ENCODE data around the gene LIG1. TPM values are rescaled to one million over a fixed set of nuclear protein-coding genes. Genes with fewer than 3 reads are reported as not detected.

Gene LIG1
- total and polyA plus RNA-seq, 2 of the 13 experiments (the other 11 are each of a cell fraction or from before 2014, with no cell fraction given), result 20.1 to 64.4 TPM

- no peak; the same call in 1 of the 2 replicates for TF ChIP-seq ZGPAT (CRISPR knock-in tag; IDR thresholded peaks at IDR 0.05)
- TF ChIP-seq FOXP4 (CRISPR knock-in tag; IDR thresholded peaks at IDR 0.05), result no peak
- peak; percentile 47; the same call in 1 of the 2 replicates for TF ChIP-seq ZBTB25 (CRISPR knock-in tag; IDR thresholded peaks at IDR 0.05)
- peak; percentile 53; the same call in 1 of the 2 replicates for TF ChIP-seq ZNF501 (CRISPR knock-in tag; IDR thresholded peaks at IDR 0.05)
- TF ChIP-seq EP300 (IDR thresholded peaks at IDR 0.05; ENCODE audit: low read depth in 2 of 2, low read length in 2 of 2), result no peak; a peak in 1 of 4 replicates
- no peak for TF ChIP-seq EP300 (CRISPR knock-in tag; IDR thresholded peaks at IDR 0.05; ENCODE audit: borderline replicate concordance)
- TF ChIP-seq MTERF4 (CRISPR knock-in tag; IDR thresholded peaks at IDR 0.05), result peak; percentile 75; the same call in 1 of the 2 replicates
- peak; percentile 67; the same call in 1 of the 2 replicates for TF ChIP-seq IRF9 (CRISPR knock-in tag; IDR thresholded peaks at IDR 0.05; ENCODE audit: borderline replicate concordance)
- peak; percentile 62; the same call in 1 of the 2 replicates for TF ChIP-seq ZNF879 (CRISPR knock-in tag; IDR thresholded peaks at IDR 0.05)
- TF ChIP-seq MIXL1 (CRISPR knock-in tag; IDR thresholded peaks at IDR 0.05), result no peak
- no peak for TF ChIP-seq ZNF710 (CRISPR knock-in tag; IDR thresholded peaks at IDR 0.05; ENCODE audit: borderline replicate concordance)
- TF ChIP-seq SP140L (CRISPR knock-in tag; IDR thresholded peaks at IDR 0.05; ENCODE audit: borderline replicate concordance), result no peak
- TF ChIP-seq SPEN (CRISPR knock-in tag; IDR thresholded peaks at IDR 0.05; ENCODE audit: low read depth), result peak; percentile 94
- TF ChIP-seq IRF2 (CRISPR knock-in tag; IDR thresholded peaks at IDR 0.05), result peak; percentile 47
- no peak for TF ChIP-seq MTF2 (CRISPR knock-in tag; IDR thresholded peaks at IDR 0.05; ENCODE audit: borderline replicate concordance)
- no peak for TF ChIP-seq MIER3 (CRISPR knock-in tag; IDR thresholded peaks at IDR 0.05; ENCODE audit: borderline replicate concordance)
- no peak for TF ChIP-seq GPBP1L1 (CRISPR knock-in tag; IDR thresholded peaks at IDR 0.05)
These were observed at the start of gene LIG1, which contains the start of gene ZSWIM9 (continued) for GRCh38 chr19:48169939-48170803.
